Embryonic facial prominence (tissue), 1 donor: ENCODE results near the gene SNX6.
"Not testable (repeated sequence)": the region's sequence is repeated elsewhere in the genome, so short reads cannot be mapped to it uniquely, and the experiment has no call there.

Experiments
- DNase-seq: peaks from one replicate; pipeline ENCODE4 v3.0.0-alpha.2; 2016; ENCODE audit errors: extremely low spot score

SNX6 gene

GRCh38 chr14:34629657-34630529 is at the start of gene SNX6:
Gene SNX6, minus strand, starts transcription at chr14:34630148. Its CDS starts 32 bp downstream, at chr14:34630116.
- DNase-seq, result peak; percentile 54

GRCh38 chr14:34678735-34679134 is 48.8 kb upstream of the SNX6 start:
- no peak for DNase-seq

- DNase-seq, result no peak
Measured at GRCh38 chr14:34678306-34678705, 48.4 kb upstream of the SNX6 start.

DNA sequence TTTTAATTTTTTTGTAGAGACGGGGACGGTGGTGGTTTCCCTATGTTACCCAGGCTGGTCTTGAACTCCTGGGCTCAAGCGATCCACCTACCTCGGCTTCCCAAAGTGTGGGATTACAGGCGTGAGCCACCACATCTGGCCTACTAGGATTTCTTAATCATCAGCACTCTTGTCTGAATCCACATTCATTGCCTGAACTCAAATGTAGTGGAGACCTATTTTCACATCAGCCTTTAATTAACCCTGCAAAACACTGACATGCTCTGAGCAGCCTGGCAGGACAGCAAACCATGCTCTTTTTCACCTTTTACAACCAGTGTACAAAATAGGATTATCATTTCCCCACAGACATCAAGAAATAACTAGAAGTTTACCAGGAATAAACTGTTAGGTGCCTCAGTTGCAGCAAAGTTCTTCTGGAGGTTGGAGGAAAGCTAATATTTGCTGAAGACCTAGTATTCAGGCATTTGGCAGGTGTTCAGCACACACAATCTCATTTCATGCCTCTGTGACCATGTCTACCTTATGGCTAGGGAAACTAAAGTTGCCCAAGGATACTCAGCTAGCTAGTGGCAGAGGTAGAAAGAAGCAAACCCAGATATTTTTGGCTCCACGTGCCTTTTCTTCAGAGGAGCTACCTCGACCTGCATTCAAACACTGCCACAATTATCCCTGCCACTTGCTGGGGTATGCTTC is 46.7 kb upstream of the SNX6 start:
- no peak for DNase-seq

- DNase-seq, result no peak
Measured at GRCh38 chr14:34673702-34674101, 43.8 kb upstream of the SNX6 start.

DNA sequence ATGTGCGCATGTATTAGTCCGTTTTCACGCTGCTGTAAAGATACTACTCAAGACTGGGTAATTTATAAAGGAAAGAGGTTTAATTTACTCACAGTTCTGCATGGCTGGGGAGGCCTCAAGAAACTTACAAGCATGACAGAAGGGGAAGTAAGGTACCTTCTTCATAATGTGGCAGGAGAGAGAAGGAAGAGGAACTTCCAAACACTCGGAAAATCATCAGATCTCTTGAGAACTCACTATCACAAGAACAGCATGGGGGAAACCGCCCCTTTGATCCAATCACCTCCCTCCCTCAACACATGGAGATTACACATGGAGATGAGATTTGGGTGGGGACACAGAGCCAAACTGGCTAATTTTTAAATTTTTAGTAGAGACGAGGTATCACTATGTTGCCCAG is 41.8 kb upstream of the SNX6 start:
- no peak for DNase-seq

DNA sequence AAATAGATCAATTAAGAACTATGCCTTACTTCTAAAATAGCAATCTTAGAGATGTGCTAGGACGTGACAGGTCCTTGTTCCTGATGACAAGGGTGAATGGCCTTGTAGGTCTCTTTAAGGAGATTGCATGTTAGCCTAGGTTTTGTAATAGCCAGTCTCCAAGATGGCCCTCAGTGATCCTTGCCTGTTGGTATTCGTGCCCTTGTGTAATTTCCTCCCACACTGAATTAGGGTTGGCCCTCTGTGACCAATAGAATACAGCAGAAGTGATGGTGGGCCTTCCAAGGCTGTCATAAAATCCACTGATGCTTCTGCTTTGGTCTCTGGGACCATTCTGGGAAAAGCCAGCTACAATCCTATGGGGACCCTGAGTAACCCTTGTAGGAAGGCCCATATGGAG is 38.2 kb upstream of the SNX6 start:
- no peak for DNase-seq

DNA sequence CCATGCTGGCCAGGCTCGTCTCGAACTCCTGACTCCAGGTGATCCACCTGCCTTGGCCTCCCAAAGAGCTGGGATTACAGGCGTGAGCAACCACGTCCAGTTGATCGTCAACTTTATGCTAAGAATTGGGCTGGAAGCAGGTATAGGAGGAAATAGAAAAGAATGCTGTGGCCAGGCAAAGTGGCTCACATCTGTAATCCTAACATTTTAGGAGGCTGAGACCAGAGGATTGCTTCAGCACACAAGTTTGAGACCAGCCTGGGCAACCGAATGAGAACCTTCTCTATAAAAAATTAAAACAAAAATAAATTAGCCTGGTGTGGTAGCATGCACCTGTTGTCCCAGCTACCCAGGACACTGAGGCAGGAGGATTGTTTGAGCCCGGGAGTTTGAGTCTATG is 37.1 kb upstream of the SNX6 start:
- no peak for DNase-seq

DNA sequence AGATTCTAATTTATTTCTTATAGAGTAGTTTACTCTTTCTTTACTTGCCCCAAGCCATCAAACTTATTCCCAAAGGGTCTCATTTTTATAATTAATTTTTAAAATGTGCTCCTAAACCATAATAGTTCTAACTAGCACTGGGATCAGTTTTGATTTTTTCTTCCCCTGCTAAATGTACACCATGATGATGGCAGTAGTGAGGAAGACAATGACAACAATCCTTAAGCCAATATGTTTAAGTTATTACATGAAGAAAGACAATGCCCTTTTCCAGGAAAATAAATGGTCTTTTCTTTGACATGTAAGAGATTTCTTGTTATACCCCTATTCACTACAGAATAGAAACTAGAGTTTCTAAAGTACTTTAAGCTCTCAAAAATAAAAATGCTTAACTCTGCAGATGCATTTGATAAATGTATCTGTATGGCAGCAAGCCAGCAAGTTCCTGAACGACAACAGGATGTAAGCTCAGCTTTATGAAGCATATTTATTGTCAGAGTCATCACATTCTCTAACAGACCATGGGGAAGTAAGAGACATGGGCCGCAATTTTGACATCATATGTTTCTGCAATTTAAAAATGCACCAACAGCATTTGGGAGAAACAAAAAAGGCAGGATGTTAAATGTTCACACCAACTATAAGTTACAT is 36.0 kb upstream of the SNX6 start:
- DNase-seq, result no peak

DNA sequence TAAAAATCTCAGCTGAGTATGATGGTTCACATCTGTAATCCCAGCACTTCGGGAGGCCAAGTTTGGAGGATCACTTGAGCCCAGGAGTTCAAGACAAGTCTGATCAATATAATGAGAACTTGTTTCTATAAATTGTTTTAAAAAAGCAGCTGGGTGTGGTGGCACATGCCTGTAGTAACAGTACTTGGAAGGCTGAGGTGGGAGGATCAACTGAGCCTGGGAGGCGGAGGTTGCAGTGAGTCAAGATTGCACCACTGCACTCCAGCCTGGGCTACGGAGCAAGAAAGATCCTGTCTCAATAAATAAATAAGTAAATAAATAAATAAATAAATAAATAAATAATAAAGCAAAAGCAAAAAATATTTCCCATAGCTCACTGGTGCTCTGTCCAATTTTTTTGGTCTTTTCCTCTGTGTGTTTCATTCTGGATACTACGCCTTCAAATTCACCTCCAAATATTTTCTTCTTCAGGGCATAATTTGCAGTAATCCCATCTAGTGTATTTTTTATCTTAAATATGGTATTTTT is 32.7 kb upstream of the SNX6 start:
- no peak for DNase-seq

- no peak for DNase-seq
Measured at GRCh38 chr14:34660796-34661195, 30.8 kb upstream of the SNX6 start.

DNA sequence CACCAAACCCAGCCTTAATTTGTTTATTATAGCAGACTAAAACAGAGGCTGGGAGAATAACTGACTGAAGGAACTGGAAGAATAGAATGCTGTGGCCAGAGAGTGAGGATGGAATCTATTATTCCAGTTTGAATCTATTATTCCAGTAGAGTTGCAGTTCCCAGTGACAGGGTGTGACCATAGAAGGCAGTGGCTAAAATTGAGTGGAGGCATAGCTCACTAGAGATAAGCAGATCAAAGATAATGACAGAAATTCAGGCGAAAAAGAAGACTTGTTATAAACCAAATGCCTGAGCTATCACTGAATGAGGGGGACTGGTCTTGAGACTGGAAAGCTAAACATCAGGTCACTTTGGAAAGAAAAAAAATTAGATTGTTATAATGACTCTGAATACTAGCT is 26.0 kb upstream of the SNX6 start:
- DNase-seq, result no peak

DNA sequence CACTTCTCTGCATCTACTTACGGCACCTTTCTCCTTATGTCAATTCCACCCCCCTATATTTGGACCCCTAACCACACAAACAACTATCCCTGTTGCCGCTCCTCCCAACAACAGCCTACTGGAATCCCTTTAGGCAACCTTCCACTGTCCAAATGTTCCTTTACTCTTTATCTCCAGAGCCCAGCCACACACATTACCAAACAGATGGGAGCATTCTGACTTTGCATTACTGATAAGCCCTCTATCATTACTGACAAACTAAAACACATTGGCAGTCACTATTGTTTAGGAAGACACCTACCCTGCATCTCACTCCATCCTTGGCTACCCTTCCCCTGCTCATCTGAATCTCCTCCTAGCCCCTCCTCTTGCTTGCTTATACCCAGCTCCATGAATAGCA is 23.1 kb upstream of the SNX6 start:
- DNase-seq, result not testable (repeated sequence)

GRCh38 chr14:34652348-34652747 is 22.4 kb upstream of the SNX6 start:
- not testable (repeated sequence) for DNase-seq

- DNase-seq, result no peak
Measured at GRCh38 chr14:34650786-34651584, 21.0 kb upstream of the SNX6 start.

GRCh38 chr14:34650006-34650405 is 20.1 kb upstream of the SNX6 start:
- not testable (repeated sequence) for DNase-seq

GRCh38 chr14:34649344-34649743 is 19.4 kb upstream of the SNX6 start:
- DNase-seq, result no peak

DNA sequence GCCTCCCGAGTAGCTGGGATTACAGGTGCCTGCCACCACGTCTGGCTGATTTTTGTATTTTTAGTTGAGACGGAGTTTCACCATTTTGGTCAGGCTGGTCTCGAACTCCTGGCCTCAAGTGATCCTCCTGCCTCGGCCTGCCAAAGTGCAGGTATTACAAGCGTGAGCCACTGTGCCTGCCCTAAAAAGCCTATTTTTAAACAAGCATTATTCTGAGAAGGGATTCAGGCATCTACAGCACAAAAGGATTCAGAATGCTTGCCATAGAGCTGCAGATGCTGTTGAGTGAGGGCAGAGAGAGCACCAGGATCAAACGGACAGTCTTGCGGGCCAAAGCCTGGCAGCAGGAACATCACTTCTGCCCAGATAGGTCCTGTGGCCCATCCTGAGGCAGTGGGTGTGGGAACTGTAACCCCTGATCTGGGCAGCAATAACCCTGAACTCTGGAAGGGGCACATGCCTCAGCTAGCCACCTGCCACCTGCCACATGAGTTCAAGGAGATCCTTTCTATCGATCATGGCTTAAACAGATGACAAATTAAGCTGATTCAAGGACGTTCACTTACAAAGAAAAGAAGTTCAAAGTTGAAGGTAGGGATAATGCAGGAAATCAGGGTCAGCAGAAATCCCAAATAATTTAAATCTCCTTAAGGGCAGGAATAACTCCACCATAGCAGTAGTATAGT is 16.8 kb upstream of the SNX6 start:
- no peak for DNase-seq

DNA sequence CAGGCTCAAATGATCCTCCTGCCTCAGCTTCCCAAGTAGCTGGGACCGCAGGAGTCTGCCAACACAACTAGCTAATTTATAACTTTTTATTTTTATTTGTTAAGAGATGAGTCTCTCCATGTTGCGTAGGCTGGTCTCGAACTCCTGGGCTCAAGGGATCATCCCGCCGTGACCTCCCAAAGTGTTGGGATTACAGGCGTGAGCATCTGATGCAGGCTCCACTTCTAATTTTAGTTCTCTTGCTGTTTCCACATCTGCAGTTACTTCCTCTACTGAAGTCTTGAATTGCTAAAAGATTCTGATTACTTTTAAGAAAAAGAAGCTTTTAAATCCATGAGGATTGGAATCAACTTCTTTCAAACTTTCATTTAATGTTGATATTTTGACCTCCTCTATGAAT is 13.4 kb upstream of the SNX6 start:
- no peak for DNase-seq

DNA sequence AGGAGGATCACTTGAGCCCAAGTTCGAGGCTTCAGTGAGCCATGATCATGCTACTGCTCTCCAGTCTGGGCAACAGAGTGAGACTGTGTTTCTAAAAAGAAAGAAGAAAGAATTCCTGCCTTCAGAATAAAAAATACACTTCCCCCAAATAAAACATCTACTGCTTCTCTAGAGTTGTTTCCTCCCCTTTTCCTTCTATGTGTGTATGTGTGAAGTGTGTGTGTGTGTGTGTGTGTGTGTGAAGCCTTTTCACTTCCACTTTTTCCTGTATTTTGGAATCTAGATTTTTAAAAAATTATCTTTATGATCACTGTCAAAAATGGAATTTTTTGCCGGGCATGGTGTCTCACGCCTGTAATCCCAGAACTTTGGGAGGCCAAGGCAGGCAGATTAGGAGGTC is 12.6 kb upstream of the SNX6 start:
- no peak for DNase-seq

DNA sequence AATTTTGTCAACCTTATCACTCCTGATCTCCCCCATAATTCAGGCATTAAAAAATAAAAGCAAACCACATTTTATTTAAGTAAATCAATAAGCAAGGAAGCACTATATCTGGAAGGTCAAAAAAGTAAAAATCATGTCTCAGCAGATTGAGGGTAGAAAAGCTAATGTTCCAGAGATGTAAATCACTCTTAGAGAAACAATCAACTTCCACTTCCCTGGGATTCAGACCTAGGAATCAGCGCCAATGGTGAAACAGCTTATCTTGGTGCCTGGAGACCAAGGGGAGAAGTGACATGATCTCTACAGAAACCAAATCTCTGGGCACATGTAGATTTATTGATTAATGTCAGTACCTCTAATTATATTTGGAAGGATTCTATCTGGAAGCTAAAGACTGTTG is 10.9 kb upstream of the SNX6 start:
- DNase-seq, result no peak
